ENCODE measurements around the gene ZNF653. TPM values are rescaled to one million over a fixed set of nuclear protein-coding genes. Genes with fewer than 3 reads are reported as not detected.

Gene ZNF653
- polyA plus RNA-seq, 2 of the 4 experiments (the other 2 are of a cell fraction): 2.9 to 4.2 TPM

DNA sequence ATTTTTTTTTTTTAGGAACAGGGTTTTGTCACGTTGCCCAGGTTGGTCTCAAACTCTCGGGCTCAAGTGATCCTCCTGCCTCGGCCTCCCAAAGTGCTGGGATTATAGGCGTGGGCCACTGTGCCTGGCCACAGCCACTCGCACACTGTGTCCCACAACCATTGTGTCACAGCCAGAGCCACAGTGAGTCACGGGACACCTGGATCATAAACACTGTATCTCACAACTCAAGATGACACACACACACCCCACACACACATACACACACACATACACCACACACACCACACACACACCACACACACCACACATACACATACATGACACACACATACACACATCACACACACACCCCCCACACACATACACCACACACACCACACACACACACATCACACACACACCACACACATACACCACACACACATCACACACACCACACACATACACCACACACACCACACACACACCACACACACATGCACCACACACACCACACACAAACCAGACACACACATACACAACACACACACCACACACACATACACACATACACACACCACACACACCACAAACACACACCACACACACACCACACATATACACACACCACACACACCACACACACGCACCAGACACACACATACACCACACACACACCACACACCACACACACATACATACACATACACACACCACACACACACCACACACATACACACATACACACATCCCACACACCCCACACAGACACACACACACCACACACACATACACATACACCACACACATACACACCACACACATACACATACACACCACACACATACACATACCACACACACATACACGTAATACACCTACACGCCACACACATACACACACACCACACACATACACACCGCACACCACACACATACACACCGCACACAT lies 41.0 kb downstream of the ZNF653 start (continued):
- TF ChIP-seq, protein P1, sequence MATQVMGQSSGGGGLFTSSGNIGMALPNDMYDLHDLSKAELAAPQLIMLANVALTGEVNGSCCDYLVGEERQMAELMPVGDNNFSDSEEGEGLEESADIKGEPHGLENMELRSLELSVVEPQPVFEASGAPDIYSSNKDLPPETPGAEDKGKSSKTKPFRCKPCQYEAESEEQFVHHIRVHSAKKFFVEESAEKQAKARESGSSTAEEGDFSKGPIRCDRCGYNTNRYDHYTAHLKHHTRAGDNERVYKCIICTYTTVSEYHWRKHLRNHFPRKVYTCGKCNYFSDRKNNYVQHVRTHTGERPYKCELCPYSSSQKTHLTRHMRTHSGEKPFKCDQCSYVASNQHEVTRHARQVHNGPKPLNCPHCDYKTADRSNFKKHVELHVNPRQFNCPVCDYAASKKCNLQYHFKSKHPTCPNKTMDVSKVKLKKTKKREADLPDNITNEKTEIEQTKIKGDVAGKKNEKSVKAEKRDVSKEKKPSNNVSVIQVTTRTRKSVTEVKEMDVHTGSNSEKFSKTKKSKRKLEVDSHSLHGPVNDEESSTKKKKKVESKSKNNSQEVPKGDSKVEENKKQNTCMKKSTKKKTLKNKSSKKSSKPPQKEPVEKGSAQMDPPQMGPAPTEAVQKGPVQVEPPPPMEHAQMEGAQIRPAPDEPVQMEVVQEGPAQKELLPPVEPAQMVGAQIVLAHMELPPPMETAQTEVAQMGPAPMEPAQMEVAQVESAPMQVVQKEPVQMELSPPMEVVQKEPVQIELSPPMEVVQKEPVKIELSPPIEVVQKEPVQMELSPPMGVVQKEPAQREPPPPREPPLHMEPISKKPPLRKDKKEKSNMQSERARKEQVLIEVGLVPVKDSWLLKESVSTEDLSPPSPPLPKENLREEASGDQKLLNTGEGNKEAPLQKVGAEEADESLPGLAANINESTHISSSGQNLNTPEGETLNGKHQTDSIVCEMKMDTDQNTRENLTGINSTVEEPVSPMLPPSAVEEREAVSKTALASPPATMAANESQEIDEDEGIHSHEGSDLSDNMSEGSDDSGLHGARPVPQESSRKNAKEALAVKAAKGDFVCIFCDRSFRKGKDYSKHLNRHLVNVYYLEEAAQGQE (IDR thresholded peaks at IDR 0.05): no peak
- TF ChIP-seq, protein P2, sequence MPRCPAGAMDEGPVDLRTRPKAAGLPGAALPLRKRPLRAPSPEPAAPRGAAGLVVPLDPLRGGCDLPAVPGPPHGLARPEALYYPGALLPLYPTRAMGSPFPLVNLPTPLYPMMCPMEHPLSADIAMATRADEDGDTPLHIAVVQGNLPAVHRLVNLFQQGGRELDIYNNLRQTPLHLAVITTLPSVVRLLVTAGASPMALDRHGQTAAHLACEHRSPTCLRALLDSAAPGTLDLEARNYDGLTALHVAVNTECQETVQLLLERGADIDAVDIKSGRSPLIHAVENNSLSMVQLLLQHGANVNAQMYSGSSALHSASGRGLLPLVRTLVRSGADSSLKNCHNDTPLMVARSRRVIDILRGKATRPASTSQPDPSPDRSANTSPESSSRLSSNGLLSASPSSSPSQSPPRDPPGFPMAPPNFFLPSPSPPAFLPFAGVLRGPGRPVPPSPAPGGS (IDR thresholded peaks at IDR 0.05): no peak
- TF ChIP-seq FOXS1 (CRISPR knock-in tag; IDR thresholded peaks at IDR 0.05) (no peak), MYC (IDR thresholded peaks at IDR 0.05; ENCODE audit: borderline replicate concordance, low read length) (no peak), NPAS2 (CRISPR knock-in tag; IDR thresholded peaks at IDR 0.05; ENCODE audit: borderline replicate concordance) (no peak), BHLHE40 (IDR thresholded peaks at IDR 0.05; ENCODE audit: low read depth, low read length) (no peak), ZSCAN20 (CRISPR knock-in tag; IDR thresholded peaks at IDR 0.05) (no peak)
- TF ChIP-seq, protein P3, sequence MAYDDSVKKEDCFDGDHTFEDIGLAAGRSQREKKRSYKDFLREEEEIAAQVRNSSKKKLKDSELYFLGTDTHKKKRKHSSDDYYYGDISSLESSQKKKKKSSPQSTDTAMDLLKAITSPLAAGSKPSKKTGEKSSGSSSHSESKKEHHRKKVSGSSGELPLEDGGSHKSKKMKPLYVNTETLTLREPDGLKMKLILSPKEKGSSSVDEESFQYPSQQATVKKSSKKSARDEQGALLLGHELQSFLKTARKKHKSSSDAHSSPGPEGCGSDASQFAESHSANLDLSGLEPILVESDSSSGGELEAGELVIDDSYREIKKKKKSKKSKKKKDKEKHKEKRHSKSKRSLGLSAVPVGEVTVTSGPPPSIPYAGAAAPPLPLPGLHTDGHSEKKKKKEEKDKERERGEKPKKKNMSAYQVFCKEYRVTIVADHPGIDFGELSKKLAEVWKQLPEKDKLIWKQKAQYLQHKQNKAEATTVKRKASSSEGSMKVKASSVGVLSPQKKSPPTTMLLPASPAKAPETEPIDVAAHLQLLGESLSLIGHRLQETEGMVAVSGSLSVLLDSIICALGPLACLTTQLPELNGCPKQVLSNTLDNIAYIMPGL (CRISPR knock-in tag; IDR thresholded peaks at IDR 0.05; ENCODE audit: borderline replicate concordance): no peak

DNA sequence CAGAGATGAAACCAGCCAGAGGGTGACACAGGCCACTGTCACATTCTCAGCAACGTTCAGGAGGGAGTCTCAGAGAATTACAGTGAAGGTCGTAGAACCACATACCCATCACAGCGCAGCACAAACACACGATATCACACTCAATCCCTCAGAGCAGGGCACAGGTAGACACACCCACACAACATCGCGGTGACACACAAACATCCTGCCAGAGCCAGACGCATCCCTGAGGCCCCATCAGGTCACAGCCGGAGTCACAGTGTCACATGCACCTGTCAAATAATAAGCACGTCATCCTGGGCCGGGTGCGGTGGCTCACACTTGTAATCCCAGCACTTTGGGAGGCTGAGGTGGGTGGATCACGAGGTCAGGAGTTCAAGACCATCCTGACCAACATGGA lies 42.2 kb downstream of the ZNF653 start:
- ATAC-seq (no peak), FAIRE-seq (no peak), DNase-seq (ENCODE audit: low read depth in 1 of 2, low spot score in 1 of 2) (no peak)
- no peak overlapping the region for H3K4me3 ChIP-seq
- CTCF ChIA-PET: interaction anchor here (1.1 kb wide), 1 partner anchor 19 kb away, joined by 4 read pairs; no protein-coding TSS in a partner anchor
- no peak for TF ChIP-seq HOXB5 (CRISPR knock-in tag; IDR thresholded peaks at IDR 0.05)
- TF ChIP-seq KDM1A (IDR thresholded peaks at IDR 0.05; ENCODE audit: low read depth): no peak
- no peaks in the 10 kb centered on the region for H3K9me3 ChIP-seq
- H3K27ac ChIP-seq: no peak overlapping the region
- H3K4me2 ChIP-seq: no peak overlapping the region
- no peaks in the 10 kb centered on the region for H3K4me1 ChIP-seq
- POLR2A ChIA-PET: no interaction called here
- 60% methylated on average over 3 of the region's 12 CpGs for WGBS (ENCODE audit: missing lambda C conversion rate)

DNA sequence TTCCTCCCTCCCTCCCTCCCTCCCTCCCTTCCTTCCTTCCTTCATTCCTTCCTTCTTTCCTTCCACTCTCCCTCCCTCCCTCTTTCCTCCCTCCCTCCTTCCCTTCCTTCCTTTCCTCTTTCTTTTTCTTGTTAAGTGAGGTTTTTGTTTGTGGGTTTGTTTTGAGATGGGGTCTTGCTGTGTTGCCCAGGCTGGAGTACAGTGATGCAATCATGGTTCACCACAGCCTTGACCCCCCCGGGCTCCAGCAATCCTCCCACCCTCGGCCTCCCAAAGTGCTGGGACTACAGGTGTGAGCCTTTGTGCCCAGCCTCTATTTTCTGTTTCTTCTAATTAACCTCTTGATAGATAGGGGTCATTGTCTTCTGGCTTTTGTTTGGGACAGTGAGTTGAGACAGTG lies 44.2 kb downstream of the ZNF653 start:
- no peak overlapping the region for H3K4me2 ChIP-seq
- ChIA-PET POLR2A (no interaction called here), CTCF (interaction anchor here (0.6 kb wide), 1 partner anchor 325 kb away, joined by 4 read pairs; no protein-coding TSS in a partner anchor)
- ATAC-seq (no peak), DNase-seq (ENCODE audit: low read depth in 1 of 2, low spot score in 1 of 2) (no peak), FAIRE-seq (no peak)
- no peak overlapping the region for H3K27ac ChIP-seq
- no peak overlapping the region for H3K4me3 ChIP-seq
- H3K9me3 ChIP-seq: no peaks in the 10 kb centered on the region
- 13% methylated on average over 2 of the region's 2 CpGs for WGBS (ENCODE audit: missing lambda C conversion rate)
- H3K4me1 ChIP-seq: no peaks in the 10 kb centered on the region
- no peak for TF ChIP-seq BHLHE40 (IDR thresholded peaks at IDR 0.05; ENCODE audit: low read depth, low read length)
- TF ChIP-seq JUN (IDR thresholded peaks at IDR 0.05): no peak
- no peak for TF ChIP-seq TP53 (CRISPR knock-in tag; IDR thresholded peaks at IDR 0.05)
- no peak for TF ChIP-seq HOXB5 (CRISPR knock-in tag; IDR thresholded peaks at IDR 0.05)
- no peak for TF ChIP-seq NPAS2 (CRISPR knock-in tag; IDR thresholded peaks at IDR 0.05; ENCODE audit: borderline replicate concordance)
- TF ChIP-seq TFCP2L1 (CRISPR knock-in tag; IDR thresholded peaks at IDR 0.05): no peak
- TF ChIP-seq PHF8 (IDR thresholded peaks at IDR 0.05; ENCODE audit: borderline replicate concordance, low read depth): no peak
- no peak for TF ChIP-seq NFE2L2 (conservative IDR thresholded peaks at IDR 0.05; ENCODE audit: low read length)
